NCI-H1105 treated with DMSO at 0.1 percent for 48 hours (cell line): ENCODE results near the gene ZNF598.

Experiments used
- DNase-seq: peaks from one replicate; lab custom pipeline; 2025; lab: John Stamatoyannopoulos, UW

The ZNF598 gene

DNA sequence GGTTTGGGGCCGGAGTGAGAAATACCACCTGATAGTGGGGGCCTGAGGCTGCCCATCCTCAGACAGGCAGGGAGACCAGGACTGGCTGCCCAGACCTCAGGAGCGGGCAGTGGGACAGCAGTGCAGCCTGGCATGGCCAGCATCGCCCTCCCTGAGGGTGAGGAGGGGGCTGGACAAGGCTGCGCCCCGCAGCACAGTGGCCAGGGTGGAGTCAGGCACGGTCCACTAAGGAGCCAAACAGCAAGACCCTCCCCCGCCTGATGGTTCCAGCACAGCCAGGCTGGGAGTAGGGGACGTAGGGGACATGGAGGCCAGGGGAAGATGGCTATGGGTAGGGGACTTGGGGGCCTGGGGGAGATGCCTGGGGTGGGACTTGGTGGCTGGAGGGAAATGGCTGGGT lies 3.3 kb downstream of the ZNF598 start:
- no peak for DNase-seq

DNA sequence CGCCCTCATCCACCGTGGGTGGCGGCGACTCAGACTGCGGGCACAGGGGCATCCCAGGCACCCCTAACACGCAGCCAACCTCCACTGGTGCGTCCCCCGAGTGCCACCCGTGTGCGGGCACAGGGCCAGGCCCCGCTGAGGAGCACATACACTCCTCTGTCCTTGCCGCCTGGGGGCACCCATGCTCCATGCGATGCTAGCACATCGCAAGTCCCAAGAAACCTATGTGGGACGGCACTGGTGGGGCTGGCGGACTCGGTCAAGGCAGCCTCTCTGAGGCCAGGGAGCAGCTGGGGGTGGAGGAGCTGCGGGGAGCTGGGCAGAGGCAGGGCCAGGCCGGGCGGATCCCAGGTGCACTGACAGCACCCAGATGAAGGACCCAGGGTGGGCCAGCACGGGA lies 4.0 kb downstream of the ZNF598 start:
- no peak for DNase-seq

DNA sequence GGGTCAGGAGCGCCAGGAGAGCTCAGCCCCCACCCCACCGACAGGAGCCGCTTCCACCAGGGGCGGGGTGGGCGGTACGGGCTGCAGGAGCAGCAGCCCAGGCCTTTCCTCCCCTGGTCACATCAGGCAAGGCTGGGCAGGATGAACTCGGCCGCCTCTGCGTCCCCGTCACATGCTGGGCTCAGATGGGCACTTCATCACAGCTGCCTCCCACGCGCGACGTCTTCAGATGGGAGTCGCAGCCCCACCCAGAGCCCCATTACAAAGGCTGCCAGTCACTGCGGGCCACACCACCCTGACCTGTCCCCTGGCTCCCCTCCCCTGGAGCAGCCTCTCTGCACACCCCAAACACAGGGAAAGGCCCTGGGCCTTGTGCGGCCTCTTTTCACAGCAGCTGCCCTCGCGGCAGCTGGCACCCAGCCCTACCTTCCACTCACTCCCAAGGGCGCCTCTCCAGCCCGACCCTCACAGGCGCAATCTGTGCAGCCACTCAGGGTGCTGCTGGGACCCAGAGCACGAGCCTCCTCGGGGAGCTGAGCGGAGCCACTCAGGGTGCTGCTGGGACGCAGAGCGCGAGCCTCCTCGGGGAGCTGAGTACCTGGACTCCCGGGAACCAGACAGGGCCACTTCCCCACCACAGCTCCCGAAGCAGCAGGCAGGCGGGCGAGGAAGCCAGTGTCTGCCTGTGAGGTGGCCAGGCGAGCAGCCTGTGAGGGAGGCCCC lies 4.7 kb downstream of the ZNF598 start:
- DNase-seq = no peak

DNA sequence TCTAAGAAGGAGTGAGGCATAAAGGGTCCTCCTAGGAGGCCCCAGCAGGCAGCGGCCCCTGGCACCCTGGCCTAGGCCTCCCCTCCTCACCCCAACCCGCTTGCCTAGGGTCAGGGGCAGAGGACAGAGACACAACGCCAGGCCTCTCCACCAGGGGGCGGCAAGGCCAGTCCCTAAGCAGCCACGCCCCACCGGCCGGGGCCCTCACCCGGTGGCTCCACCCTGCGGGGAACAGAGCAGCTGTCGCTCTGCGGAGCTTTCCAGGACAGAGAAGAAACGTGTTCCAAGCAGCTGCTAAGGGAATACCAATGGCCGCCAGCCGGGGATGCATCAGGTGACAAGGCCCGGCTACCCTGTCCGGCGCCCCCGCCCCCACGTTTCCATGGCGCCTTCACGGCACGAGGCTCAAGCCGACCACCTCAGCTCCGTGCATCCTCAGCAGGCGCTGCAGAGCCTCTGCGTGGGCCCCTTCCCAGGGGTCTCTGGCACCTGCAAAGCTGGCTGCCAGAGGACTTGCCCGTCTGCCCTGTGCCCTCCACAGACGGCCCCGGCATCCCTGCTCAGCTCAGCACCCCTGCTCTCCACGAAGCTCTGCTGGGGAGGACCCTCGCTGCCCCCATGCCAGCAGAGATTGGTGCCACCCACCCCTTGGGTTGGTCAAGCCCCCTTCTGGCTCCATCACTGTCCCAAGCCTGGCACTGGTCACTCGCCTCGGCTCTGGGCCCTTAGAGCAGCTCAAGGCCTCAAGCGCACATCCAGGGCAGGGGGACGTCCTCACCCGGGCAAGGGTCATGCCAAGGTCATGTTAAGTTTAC lies 5.6 kb downstream of the ZNF598 start:
- DNase-seq = peak; percentile 78

DNA sequence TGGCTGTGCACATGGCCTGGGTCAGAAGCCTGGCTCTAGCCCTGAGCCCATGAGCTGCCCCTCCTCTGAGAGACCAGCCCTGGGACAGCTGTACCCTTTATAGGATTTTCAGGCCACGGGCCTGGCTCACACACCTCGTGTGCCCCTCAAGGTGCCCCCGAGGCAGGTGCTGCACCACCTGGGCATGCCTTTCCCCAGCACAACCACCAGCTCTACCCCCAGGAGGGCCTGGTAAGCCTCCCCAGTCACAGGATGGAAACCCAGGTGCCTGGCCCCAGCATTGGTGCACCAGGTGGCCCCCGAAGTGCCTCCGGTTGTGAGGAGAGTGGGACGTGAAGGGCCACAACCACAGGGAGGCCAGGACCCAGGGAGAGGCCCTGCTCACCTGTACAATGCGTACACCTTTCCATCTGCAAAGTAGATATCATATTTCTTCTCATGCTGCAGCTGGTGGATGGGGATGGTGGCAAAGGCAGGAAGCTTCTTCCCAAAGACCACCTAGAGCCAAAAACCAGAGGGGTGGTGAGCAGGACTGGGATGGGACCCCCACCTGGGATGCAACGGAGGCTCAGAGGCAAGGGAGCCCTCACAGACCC lies 6.3 kb downstream of the ZNF598 start:
- no peak for DNase-seq

DNA sequence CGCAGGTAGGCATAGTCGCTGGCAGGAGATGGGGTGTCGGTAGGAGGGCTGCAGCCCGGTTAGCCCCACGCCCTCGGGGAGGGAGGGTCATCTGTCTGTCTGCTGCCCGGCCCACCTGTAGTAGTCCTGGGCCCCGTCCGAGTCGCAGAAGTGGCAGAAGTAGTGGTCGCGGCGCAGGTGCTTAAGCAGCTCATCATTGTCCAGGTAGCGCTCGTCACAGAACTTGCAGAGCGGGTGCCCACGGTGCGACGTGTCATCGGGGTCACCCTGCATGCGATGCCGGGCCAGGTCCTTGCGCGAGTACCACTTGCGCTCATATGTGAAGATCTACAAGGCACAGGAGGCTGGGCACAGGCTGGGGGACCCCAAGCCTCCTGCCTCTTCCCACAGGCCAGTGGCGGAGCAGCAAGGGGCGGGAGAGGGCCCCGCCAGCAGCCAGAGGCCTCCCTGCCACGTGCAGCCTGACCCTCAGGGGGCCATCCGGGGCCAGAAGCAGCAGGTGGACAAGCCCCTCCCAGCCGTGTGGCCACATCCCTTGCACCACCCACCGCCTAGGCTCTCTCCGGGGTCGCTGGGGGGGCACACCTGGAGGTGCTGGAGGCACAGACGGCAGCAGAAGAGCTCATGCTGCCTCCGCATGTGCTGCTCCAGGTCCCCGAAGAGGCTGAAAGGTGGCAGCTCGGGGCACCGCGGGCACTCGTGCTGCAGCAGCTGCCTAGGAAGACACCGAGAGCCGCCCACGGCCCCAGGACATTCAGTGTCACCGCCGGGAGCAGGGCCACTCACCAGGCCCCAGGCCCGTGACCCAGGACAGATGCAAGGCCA lies 7.0 kb downstream of the ZNF598 start:
- DNase-seq = no peak

DNA sequence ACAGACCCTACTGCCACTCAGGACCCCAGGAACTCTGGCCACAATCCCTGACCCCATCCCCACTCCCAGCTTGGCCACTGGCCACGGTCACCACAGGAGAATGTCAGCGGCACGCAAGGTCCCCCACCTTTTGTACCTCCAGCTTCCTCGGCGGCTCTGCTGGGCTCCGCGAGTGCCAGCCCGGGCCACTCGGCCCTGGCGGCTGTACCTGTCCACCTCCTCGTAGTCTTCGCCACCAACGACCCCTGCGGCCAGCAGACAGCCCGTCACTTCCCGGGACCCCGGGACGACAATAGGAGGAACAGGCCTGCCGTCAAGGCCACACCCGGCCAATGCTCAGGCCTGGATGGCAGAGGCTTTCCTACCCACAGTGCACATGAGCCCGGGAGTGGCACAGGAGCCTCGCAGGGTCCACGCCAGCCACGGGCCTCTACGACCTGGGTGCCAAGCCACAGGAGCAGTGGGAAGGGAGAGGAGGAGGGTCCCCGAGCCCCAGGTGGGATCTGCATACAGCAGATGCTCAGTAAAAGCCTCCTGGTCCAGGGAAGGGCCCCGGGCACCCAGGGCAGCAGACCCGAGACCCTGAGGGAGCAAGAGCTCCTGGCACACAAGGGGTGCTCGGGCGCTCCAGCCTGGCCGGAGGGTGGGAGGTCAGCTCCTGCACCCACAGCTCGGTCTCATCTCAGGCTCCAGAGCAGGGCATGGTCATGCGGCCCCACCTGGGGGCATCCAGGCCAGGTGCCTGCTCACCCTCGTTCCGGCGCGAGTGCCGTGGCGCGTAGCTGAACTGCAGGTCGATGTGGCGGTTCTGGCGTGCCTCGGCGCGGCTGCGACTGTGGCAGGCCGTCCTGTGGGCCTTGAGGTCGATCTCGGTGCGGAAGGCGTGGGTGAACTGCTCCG lies 7.9 kb downstream of the ZNF598 start:
- DNase-seq = no peak

DNA sequence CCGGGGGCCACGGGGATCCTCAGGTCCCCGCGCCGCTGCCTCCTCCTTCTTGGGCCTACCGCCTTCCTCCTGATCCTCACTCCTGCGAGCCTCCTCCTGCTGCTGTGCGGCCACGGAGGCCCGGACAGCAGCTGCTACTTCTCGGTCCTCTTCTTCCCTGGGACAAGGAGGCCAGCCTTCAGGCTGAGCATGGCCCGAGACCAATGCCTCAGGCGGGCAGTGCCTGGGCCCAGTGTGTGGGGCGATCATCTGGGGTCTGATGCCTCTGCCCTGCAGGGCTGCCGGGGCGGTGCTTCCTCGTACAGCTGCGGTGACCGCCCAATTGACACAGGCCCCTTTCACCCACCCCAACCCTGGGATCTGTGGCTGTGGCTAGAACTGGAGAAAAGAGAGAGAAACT lies 8.6 kb downstream of the ZNF598 start:
- no peak for DNase-seq

DNA sequence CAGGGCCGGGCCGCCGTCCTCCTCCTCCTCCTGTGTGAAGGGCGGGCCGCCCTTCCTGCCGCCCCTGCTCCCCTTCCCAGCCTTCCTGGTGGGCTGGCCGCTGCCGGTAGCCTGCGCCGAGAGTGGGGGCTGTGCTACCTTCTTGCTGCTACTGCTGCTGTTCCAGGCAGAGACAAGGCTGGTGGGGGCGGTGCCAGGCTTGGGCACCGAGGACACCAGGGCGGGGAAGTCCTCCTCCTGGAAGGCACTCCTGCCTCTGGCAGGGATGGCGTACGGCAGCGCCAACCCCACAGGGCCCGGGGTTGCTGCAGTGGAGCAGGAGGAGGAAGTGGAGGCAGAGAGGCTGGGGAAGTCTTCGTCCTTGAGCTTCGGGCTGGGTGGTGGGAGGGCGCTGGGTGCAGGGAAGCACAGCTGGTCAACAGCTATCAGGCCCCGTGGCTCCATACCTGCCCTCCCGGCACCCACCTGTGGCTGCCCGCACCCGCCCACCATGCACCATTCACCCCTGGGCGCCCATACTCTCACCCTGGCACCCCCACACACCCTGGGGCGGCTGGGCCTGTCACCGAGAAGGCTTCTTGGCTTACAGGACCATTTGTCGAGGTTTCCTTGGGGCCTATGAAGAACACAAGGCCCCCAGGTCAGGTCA lies 9.6 kb downstream of the ZNF598 start:
- no peak for DNase-seq

DNA sequence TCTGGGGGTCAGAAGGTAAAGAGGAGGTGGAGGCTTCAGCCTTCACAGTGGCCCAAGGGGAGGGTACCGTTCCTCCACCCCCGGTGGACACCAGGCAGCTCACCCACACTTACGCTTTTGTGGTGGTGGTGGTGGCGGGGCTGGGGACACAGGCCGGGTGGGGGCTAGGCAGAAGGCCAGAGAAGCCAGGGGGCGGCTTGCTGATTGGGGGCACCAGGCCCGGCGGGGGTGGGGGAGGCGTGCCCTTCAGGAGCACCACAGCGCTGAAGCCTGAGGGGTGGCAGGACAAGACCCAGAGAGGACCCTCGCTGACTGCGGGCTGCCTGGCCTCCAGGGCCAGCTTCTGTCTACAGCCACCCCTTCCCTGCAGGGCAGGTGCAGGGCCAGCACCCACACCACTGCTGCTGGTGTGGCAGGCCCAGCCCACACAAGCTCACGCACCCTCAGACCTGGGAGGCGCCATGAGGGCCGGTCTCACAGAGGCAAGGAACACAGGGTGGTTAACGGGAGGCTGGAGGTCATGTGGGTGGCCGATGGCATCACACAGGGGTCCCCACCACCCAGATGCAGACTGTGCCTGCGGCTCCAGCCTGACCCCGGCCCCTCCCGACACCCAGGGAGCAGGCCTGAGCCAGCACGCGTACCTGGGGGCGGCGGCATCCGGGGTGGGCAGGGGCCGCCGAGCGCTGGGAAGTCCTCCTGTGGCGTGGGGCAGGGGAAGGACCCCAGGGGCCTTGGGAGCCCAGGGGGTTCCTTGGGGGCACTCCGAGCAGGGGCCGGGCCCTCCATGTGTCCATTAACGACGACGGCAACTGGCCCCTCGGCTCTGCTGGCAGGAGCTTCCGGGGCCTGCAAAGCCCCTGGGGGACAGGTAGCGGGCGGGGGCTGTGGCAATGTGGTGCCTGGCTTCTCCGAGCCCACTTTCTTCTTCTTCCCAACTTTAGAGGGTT lies 10.5 kb downstream of the ZNF598 start:
- no peak for DNase-seq

DNA sequence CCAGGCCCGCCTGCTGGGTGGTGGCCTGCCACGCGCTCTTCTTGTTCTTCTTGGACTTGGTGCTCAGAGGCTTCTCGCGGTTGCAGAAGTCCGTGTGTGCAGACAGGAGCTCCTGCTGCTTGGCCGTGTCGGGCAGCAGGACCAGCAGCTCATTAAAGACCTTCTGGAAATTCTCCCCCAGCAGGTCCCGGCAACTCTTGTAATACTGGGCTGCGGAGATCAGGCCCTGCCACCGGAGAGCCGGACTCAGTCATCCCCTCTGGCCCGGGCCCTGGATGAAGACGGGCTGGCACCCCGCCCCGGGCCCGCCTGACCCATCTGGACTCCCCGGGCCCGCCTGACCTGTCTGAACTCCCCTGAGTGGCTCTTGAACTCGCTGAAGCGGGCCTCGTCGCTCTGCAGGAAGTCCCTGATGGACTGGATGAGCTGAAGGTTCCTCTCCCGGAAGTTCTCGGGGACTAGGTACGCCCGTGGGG lies 11.2 kb downstream of the ZNF598 start:
- no peak for DNase-seq

DNA sequence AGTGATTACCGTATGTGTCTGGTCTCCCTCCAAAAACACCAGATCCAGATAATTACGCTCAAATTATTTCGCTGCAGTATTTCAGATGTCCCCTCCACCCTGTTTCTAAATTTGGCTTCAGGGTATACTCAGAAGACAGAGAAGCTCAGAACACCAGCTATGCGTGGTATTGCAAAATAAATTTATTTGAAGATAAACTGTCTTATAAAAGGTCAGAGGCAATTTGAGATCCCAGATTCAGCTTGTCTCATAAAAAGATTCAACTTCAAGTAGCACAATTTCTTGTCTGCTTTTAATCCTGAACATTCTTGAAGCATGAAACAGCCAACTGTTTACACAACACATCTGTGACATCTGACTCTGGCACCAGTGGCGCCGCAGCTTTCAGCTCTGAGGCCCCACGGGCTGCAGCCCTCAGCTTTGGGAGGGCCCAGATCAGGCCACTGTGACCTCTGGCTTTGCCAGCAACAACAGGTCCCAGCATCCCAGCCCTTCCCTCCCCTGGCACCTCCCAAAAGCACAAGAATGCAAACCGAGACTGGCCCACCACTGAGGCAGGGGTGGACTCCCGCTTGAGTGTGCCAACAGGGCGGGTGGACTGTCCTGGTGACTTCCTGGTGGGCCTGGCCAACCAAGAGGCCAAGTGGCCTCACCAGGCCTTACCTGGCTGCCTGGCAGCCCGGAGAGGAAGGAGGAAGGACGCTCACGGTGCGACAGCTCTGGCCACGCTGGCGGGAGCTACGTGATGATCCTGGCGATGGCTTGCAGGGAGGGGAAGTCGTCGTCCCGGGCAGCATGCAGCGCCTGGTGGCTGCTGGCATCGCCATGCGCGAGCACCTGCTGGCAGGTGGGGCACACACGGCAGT lies 11.9 kb downstream of the ZNF598 start:
- DNase-seq = no peak

DNA sequence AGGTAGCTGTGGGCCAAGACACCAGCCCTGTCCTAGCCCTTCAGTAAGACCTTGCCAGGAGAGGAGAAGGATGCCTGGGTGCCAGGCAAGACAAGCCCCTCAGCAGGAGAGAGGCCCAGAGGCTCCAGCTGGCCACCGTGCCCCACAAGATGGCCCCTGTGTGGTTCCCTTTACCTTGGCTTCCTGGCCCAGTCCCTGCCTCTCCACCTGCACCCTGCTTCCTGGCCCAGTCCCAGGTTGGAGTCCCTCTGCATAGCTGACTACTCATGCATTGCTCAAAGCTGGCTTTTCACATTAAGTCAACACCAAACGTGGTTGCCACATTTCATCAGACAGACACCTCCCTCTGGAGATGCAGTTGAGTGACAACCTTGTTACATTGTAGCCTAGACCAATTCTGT lies 15.9 kb downstream of the ZNF598 start:
- no peak for DNase-seq

DNA sequence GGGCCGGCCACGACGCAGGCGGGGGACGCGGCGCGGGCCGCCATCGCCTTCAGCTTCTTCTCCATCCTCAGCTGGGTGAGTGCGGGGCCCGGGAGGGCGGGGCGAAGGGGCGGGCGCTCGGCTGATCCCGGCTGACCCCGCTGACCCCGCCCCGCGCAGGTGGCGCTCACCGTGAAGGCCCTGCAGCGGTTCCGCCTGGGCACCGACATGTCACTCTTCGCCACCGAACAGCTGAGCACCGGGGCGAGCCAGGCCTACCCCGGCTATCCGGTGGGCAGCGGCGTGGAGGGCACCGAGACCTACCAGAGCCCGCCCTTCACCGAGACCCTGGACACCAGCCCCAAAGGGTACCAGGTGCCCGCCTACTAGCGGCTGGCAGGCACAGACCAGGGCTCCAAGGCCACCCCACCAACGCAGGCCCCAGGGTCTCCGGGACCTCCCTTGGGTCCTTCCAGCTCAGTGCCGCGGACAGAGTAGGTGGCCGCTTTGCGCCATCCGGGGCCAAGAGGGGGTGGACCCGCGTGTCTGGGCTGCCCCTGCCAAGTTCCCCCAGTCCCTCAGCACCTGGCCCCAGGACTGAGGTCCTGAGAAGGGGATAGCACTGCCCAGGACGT lies 16.8 kb downstream of the ZNF598 start:
- no peak for DNase-seq

DNA sequence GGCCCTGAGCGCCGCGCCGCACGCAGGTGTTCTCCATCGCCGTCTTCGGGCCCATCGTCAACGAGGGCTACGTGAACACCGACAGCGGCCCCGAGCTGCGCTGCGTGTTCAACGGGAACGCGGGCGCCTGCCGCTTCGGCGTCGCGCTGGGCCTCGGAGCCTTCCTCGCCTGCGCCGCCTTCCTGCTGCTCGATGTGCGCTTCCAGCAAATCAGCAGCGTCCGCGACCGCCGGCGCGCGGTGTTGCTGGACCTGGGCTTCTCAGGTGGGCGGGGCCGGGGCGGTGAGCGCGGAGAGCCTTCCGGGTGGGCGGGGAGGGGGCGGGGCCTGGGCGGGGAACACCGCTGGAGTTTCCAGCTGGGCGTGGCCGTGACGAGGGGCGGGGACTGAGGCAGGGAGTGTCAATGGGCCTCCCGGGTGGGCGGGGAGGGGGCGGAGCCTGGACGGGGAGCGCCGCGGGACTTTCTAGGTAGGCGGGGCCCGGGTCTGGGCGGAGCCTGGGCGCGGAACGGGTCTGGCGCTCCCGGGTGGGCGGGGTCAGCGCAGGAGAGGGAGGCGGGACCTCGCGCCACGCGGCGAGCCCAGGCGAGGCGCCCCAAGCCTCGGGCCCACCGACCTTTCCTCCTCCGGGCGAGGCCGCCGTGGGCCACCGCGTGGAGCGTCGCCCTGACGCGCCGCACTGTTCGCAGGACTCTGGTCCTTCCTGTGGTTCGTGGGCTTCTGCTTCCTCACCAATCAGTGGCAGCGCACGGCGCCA lies 17.5 kb downstream of the ZNF598 start:
- DNase-seq = no peak

DNA sequence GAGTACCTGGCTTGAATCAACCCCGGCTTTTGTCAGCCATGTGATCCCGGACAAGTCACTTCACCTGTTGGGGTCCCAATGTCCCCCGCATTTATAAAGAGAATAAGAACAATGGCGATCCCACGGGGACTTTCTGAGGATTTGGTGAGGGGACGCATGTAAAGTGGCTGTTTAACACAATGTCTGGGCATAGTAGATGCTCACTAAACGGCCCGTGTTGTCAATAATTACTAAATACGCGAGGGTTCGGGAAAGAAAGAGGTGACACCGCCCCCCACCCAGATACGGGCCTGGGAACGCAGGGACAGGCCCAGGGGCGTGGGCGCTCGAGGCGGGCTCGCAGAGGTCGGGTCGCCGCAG lies 18.1 kb downstream of the ZNF598 start:
- DNase-seq = no peak

DNA sequence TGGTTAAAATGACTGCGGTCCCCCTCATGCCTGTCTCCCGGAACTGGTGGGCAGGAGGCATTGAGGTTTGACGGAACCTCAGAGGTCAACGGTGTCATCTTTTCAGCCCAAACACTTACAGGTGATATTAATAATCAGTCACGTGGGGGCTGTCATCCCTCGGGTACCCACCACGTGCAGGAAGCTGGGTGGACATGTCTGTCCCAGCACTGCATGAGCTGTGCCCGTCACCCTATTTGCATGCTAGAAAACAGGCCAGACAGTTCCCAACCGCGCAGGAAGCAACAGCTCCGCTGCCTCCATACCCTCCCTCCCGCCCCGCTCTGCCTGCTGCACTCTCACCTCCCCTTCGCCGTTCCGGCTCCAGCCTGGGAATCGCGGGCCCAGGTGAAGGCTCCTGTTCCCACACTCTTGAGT lies 18.5 kb downstream of the ZNF598 start:
- DNase-seq = no peak
